ENCODE results near the gene RASGRF2.
"Not testable (repeated sequence)": the region's sequence is repeated elsewhere in the genome, so short reads cannot be mapped to it uniquely, and the experiment has no call there.

The RASGRF2 gene

GRCh38 chr5:81077105-81077504 lies 116.9 kb downstream of the RASGRF2 start:
- no peak for DNase-seq

- no peak for DNase-seq
Observed at GRCh38 chr5:81078930-81079329, 118.8 kb downstream of the RASGRF2 start.

- DNase-seq = no peak
Observed at GRCh38 chr5:81080809-81081460, 120.8 kb downstream of the RASGRF2 start.

- no peak for DNase-seq
Observed at GRCh38 chr5:81081461-81081835, 121.3 kb downstream of the RASGRF2 start.

GRCh38 chr5:81086881-81087281 lies 126.7 kb downstream of the RASGRF2 start:
- DNase-seq = no peak

- DNase-seq = no peak
Observed at GRCh38 chr5:81091199-81091598, 131.0 kb downstream of the RASGRF2 start.

GRCh38 chr5:81093536-81094196 lies 133.5 kb downstream of the RASGRF2 start:
- DNase-seq = no peak

GRCh38 chr5:81095835-81096234 lies 135.7 kb downstream of the RASGRF2 start:
- DNase-seq = no peak

GRCh38 chr5:81097713-81098112 lies 137.6 kb downstream of the RASGRF2 start:
- DNase-seq = no peak

GRCh38 chr5:81105261-81105877 lies 145.2 kb downstream of the RASGRF2 start:
- DNase-seq = no peak

- DNase-seq = no peak
Observed at GRCh38 chr5:81115261-81115660, 155.1 kb downstream of the RASGRF2 start.

- no peak for DNase-seq
Observed at GRCh38 chr5:81117566-81117965, 157.4 kb downstream of the RASGRF2 start.

GRCh38 chr5:81121273-81121672 lies 161.1 kb downstream of the RASGRF2 start:
- DNase-seq = no peak

GRCh38 chr5:81121836-81122630 lies 161.9 kb downstream of the RASGRF2 start:
- no peak for DNase-seq

- DNase-seq = not testable (repeated sequence)
Observed at GRCh38 chr5:81124689-81125088, 164.5 kb downstream of the RASGRF2 start.

- DNase-seq = no peak
Observed at GRCh38 chr5:81125959-81126358, 165.8 kb downstream of the RASGRF2 start.

- DNase-seq = no peak
Observed at GRCh38 chr5:81128416-81128815, 168.3 kb downstream of the RASGRF2 start.

GRCh38 chr5:81132381-81132780 lies 172.2 kb downstream of the RASGRF2 start:
- no peak for DNase-seq

- DNase-seq = no peak
Observed at GRCh38 chr5:81134066-81134465, 173.9 kb downstream of the RASGRF2 start.

- DNase-seq = no peak
Observed at GRCh38 chr5:81134566-81134965, 174.4 kb downstream of the RASGRF2 start.

- no peak for DNase-seq
Observed at GRCh38 chr5:81136557-81136956, 176.4 kb downstream of the RASGRF2 start.

- no peak for DNase-seq
Observed at GRCh38 chr5:81137833-81138232, 177.7 kb downstream of the RASGRF2 start.

- no peak for DNase-seq
Observed at GRCh38 chr5:81140441-81140840, 180.3 kb downstream of the RASGRF2 start.

GRCh38 chr5:81140943-81141342 lies 180.8 kb downstream of the RASGRF2 start:
- no peak for DNase-seq
